ENCODE data around the gene CDH4. TPM values are rescaled to one million over a fixed set of nuclear protein-coding genes. Genes with fewer than 3 reads are reported as not detected.

Gene CDH4
- total RNA-seq, 1 experiment from 2014 or later, result 25.0 TPM

DNA sequence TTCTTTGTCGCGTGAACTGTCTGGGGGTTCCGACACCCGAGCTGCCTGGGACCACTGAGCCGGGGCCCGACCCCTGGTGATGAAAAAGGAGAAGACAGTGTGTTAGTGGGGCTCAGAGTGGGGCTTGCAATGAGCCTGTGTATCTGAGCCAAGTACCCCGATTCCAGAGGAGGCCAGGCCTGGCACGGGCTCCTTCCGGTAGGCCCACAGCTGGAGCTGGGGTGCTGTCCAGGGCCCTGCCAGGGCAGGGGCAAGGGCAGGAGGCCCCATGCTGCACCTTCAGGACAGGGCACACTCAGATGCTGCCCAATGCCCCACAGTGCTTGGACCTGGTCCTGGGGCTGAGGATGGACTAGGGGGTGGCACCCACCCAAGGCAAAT is 724.2 kb downstream of the CDH4 start:
- no peaks in the 10 kb centered on the region for H3K27me3 Mint-ChIP-seq (ENCODE audit: insufficient read depth, unreplicated experiment)
- BruUV-seq (replicated peaks), result no TSS peak
- H3K36me3 Mint-ChIP-seq (ENCODE audit: insufficient read depth, unreplicated experiment), result peaks cover 41% of the 10 kb centered on the region
- TF ChIP-seq, protein P1, sequence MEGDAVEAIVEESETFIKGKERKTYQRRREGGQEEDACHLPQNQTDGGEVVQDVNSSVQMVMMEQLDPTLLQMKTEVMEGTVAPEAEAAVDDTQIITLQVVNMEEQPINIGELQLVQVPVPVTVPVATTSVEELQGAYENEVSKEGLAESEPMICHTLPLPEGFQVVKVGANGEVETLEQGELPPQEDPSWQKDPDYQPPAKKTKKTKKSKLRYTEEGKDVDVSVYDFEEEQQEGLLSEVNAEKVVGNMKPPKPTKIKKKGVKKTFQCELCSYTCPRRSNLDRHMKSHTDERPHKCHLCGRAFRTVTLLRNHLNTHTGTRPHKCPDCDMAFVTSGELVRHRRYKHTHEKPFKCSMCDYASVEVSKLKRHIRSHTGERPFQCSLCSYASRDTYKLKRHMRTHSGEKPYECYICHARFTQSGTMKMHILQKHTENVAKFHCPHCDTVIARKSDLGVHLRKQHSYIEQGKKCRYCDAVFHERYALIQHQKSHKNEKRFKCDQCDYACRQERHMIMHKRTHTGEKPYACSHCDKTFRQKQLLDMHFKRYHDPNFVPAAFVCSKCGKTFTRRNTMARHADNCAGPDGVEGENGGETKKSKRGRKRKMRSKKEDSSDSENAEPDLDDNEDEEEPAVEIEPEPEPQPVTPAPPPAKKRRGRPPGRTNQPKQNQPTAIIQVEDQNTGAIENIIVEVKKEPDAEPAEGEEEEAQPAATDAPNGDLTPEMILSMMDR (IDR thresholded peaks at IDR 0.05; ENCODE audit: unreplicated experiment), result no peak
- no peak overlapping the region for H3K4me3 Mint-ChIP-seq (ENCODE audit: unreplicated experiment)
- H3K27ac Mint-ChIP-seq (ENCODE audit: low read depth, unreplicated experiment), result no peak overlapping the region
- intact Hi-C loops (cut with micrococcal nuclease), result no loop called here
- DNase-seq (ENCODE audit: unreplicated experiment), result no peak
- no peaks in the 10 kb centered on the region for H3K4me1 Mint-ChIP-seq (ENCODE audit: insufficient read depth, unreplicated experiment)
- CTCF ChIA-PET, result interaction anchor here (0.6 kb wide), 1 partner anchor 1140 kb away, joined by 3 read pairs; no protein-coding TSS in a partner anchor
- POLR2A ChIA-PET, result interaction anchor here (0.7 kb wide), 1 partner anchor 1215 kb away, joined by 3 read pairs; no protein-coding TSS in a partner anchor
- no peaks in the 10 kb centered on the region for H3K9me3 Mint-ChIP-seq (ENCODE audit: unreplicated experiment)

DNA sequence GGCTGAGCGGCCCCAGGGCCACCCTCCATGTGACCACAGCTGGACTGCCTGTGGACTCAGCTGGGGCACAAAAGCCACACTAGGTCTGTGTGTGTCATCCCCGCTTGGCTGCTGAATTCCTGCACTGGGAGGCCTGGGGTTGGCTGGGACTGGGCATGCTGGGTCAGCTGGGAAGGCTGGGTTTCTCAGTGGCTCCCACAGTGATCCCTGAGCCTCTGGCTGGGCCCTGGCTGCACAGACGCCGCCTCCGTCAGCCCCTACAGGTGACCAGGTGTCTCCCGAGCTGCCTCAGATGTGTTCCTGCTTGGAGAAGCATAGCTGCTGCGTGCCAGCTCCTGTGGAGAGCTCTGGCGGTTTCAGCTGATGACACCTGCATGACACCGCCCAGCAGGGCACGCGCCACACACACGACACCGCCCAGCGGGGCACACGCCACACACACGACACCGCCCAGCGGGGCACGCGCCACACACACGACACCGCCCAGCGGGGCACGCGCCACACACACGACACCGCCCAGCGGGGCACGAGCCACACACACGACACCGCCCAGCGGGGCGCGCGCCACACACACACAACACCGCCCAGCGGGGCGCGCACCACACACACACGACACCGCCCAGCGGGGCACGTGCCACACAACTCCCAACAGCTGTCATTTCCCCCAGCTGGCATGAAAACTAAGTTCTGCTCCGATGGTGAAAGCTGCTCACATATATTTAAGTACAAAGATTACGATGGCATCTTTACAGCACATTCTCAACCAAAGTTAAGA is 724.8 kb downstream of the CDH4 start:
- Mint-ChIP-seq H3K4me1 (ENCODE audit: insufficient read depth, unreplicated experiment) (no peaks in the 10 kb centered on the region), H3K9me3 (ENCODE audit: unreplicated experiment) (no peaks in the 10 kb centered on the region), H3K27ac (ENCODE audit: low read depth, unreplicated experiment) (no peak overlapping the region), H3K27me3 (ENCODE audit: insufficient read depth, unreplicated experiment) (no peaks in the 10 kb centered on the region), H3K36me3 (ENCODE audit: insufficient read depth, unreplicated experiment) (peaks cover 41% of the 10 kb centered on the region), H3K4me3 (ENCODE audit: unreplicated experiment) (no peak overlapping the region)
- intact Hi-C loops (cut with micrococcal nuclease), result no loop called here
- no TSS peak for BruUV-seq (replicated peaks)
- ChIA-PET CTCF (no interaction called here), POLR2A (interaction anchor here (0.7 kb wide), 1 partner anchor 1215 kb away, joined by 3 read pairs; no protein-coding TSS in a partner anchor)
- no peak for DNase-seq (ENCODE audit: unreplicated experiment)
- TF ChIP-seq, protein P1 (IDR thresholded peaks at IDR 0.05; ENCODE audit: unreplicated experiment), result no peak

DNA sequence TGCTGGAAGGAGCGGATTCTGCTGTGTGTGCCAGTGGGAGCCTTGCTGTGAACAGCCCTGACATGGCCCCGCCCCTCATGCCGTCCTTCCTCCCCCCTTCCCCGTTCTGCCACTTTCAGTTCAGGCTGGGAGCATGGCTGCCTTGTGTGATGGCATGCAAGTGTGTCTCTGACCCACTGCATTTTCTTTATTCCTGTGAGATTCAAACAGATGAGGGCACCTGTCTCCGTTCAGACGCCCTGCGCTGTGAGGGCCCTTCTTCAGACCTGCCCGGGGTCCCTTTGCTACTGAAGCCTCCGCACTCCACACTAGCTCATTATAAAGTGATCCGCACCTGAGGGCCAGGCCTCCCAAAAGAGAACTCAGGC is 725.3 kb downstream of the CDH4 start:
- no peaks in the 10 kb centered on the region for H3K9me3 Mint-ChIP-seq (ENCODE audit: unreplicated experiment)
- BruUV-seq (replicated peaks), result no TSS peak
- H3K27ac Mint-ChIP-seq (ENCODE audit: low read depth, unreplicated experiment), result no peak overlapping the region
- TF ChIP-seq, protein P1 (IDR thresholded peaks at IDR 0.05; ENCODE audit: unreplicated experiment), result no peak
- no peak for DNase-seq (ENCODE audit: unreplicated experiment)
- POLR2A ChIA-PET, result no interaction called here
- no peaks in the 10 kb centered on the region for H3K27me3 Mint-ChIP-seq (ENCODE audit: insufficient read depth, unreplicated experiment)
- intact Hi-C loops (cut with micrococcal nuclease), result no loop called here
- CTCF ChIA-PET, result no interaction called here
- no peak overlapping the region for H3K4me3 Mint-ChIP-seq (ENCODE audit: unreplicated experiment)
- H3K4me1 Mint-ChIP-seq (ENCODE audit: insufficient read depth, unreplicated experiment), result no peaks in the 10 kb centered on the region
- peaks cover 41% of the 10 kb centered on the region for H3K36me3 Mint-ChIP-seq (ENCODE audit: insufficient read depth, unreplicated experiment)

DNA sequence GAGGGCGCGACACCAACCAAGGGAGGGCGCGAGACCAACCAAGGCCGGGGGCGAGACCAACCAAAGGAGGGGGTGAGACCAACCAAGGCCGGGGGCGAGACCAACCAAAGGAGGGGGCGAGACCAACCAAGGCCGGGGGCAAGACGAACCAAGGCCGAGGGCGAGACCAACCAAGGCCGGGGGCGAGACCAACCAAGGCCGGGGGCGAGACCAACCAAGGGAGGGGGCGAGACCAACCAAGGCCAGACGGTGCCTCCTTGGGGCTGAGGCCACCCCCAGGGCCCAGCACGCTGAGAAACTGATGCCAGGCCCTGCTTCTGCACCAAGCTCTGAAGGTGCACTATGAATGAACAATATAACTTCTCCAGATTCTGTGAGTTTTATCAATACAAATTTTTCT is 726.4 kb downstream of the CDH4 start:
- intact Hi-C loops (cut with micrococcal nuclease), result no loop called here
- TF ChIP-seq, protein P1 (IDR thresholded peaks at IDR 0.05; ENCODE audit: unreplicated experiment), result no peak
- CTCF ChIA-PET, result interaction anchor here (0.6 kb wide), 1 partner anchor 1307 kb away, joined by 3 read pairs; no protein-coding TSS in a partner anchor
- H3K27ac Mint-ChIP-seq (ENCODE audit: low read depth, unreplicated experiment), result no peak overlapping the region
- BruUV-seq (replicated peaks), result no TSS peak
- H3K4me1 Mint-ChIP-seq (ENCODE audit: insufficient read depth, unreplicated experiment), result no peaks in the 10 kb centered on the region
- H3K4me3 Mint-ChIP-seq (ENCODE audit: unreplicated experiment), result no peak overlapping the region
- POLR2A ChIA-PET, result no interaction called here
- peaks cover 34% of the 10 kb centered on the region for H3K36me3 Mint-ChIP-seq (ENCODE audit: insufficient read depth, unreplicated experiment)
- H3K27me3 Mint-ChIP-seq (ENCODE audit: insufficient read depth, unreplicated experiment), result no peaks in the 10 kb centered on the region
- no peaks in the 10 kb centered on the region for H3K9me3 Mint-ChIP-seq (ENCODE audit: unreplicated experiment)
- DNase-seq (ENCODE audit: unreplicated experiment), result no peak

All from MCF 10A (cell line).